ENCODE data around the gene KANSL3.
A peak's percentile ranks its signal among the peaks of the same experiment; 100 is the strongest.
"Not testable (repeated sequence)": the region's sequence is repeated elsewhere in the genome, so short reads cannot be mapped to it uniquely, and the experiment has no call there.

Gene KANSL3

GRCh38 chr2:96681540-96681939 lies 43.4 kb upstream of the KANSL3 start:
- H3K27ac ChIP-seq = no peak overlapping the region
- TF ChIP-seq CTCF (IDR thresholded peaks at IDR 0.05) (no peak), ZFX (IDR thresholded peaks at IDR 0.05; ENCODE audit: borderline replicate concordance) (no peak)

DNA sequence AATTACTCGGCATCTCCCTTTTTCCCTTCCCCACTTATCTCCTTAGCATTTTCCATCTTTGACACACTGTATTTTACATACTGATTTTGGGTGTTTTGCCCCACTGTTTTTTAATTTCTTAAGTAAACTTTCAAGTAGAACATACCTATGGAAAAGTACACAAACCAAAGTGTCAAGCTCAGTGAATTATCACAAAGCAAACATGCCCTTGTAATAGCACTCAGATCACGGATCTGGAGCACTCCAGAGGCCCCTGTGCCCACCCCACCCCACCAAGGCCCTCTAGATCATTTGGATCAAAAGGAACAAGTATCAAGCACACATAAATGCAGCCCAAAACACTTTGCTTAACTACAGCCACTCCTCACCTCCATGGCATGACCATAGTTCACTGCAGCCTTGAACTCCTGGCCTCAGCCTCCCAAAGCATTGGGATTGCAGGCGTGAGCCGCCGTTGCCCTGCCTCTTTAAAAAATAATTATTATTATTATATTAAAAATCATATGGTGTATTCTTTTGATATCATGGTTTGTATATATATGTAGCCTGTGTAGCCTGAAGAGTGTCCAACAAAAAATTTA lies 42.5 kb upstream of the KANSL3 start:
- H3K27ac ChIP-seq = peak overlapping the region; percentile 47
- TF ChIP-seq CTCF (IDR thresholded peaks at IDR 0.05) (no peak), ZFX (IDR thresholded peaks at IDR 0.05; ENCODE audit: borderline replicate concordance) (no peak)

GRCh38 chr2:96679848-96680247 lies 41.7 kb upstream of the KANSL3 start:
- TF ChIP-seq CTCF (IDR thresholded peaks at IDR 0.05) = no peak
- no peak for TF ChIP-seq ZFX (IDR thresholded peaks at IDR 0.05; ENCODE audit: borderline replicate concordance)
- peak overlapping the region; percentile 47 for H3K27ac ChIP-seq

GRCh38 chr2:96669539-96670215 lies 31.6 kb upstream of the KANSL3 start:
- H3K27ac ChIP-seq = no peak overlapping the region
- TF ChIP-seq CTCF (IDR thresholded peaks at IDR 0.05) (no peak), ZFX (IDR thresholded peaks at IDR 0.05; ENCODE audit: borderline replicate concordance) (no peak)

GRCh38 chr2:96668771-96669170 lies 30.7 kb upstream of the KANSL3 start:
- TF ChIP-seq CTCF (IDR thresholded peaks at IDR 0.05) = no peak
- TF ChIP-seq ZFX (IDR thresholded peaks at IDR 0.05; ENCODE audit: borderline replicate concordance) = no peak
- no peak overlapping the region for H3K27ac ChIP-seq

GRCh38 chr2:96665717-96666116 lies 27.6 kb upstream of the KANSL3 start:
- H3K27ac ChIP-seq = not testable (repeated sequence)

- H3K27ac ChIP-seq = no peak overlapping the region
- no peak for TF ChIP-seq CTCF (IDR thresholded peaks at IDR 0.05)
- no peak for TF ChIP-seq ZFX (IDR thresholded peaks at IDR 0.05; ENCODE audit: borderline replicate concordance)
Measured at GRCh38 chr2:96665083-96665569, 27.0 kb upstream of the KANSL3 start.
